CD14-positive monocyte (primary cell): Measurements from ENCODE around the gene CLK2. TPM values are rescaled to one million over a fixed set of nuclear protein-coding genes. Genes with fewer than 3 reads are reported as not detected.
A peak's percentile ranks its signal among the peaks of the same experiment; 100 is the strongest.

Experiments used
- DNase-seq, 3 donors: peaks; one replicate each; pipeline ENCODE4 v3.0.0-alpha.2; 2011 to 2022
- H2AFZ ChIP-seq: 2 replicates; pipeline ENCODE4 v1.6.0; 2012; ENCODE audit warnings: mild to moderate bottlenecking, low read depth, low read length, inconsistent platforms; ENCODE audit not compliant: insufficient read depth, poor library complexity, severe bottlenecking
- H3K27ac ChIP-seq, 2 donors: 1 replicate in 1 of 2; 2 replicates in 1 of 2; pipeline ENCODE4 v1.5.1; 2012 to 2013; ENCODE audit warnings: low read length in 2 of 2, control low read depth in 1 of 2, inconsistent platforms in 1 of 2, low read depth in 1 of 2, mild to moderate bottlenecking in 1 of 2
- H3K27me3 ChIP-seq, 2 donors: one replicate each; pipeline versions ENCODE4 v1.6.0 to v1.6.1; 2011 to 2013; ENCODE audit warnings: low read length in 2 of 2; ENCODE audit not compliant: control insufficient read depth in 2 of 2, insufficient read depth in 2 of 2
- H3K36me3 ChIP-seq, 2 donors: replicated peaks in 1 of 2; 1 replicate in 1 of 2; 2 replicates in 1 of 2; pipeline versions ENCODE4 v1.5.1 to v1.6.1; 2012 to 2013; ENCODE audit warnings: low read length in 2 of 2, control low read depth in 1 of 2, inconsistent platforms in 1 of 2, mild to moderate bottlenecking in 1 of 2; ENCODE audit not compliant: insufficient read depth in 2 of 2, control insufficient read depth in 1 of 2
- H3K4me1 ChIP-seq, 2 donors: 1 replicate in 1 of 2; 2 replicates in 1 of 2; pipeline versions ENCODE4 v1.5.1 to v1.6.1; 2012 to 2013; ENCODE audit warnings: low read length in 2 of 2, control low read depth in 1 of 2, inconsistent platforms in 1 of 2, mild to moderate bottlenecking in 1 of 2, moderate library complexity in 1 of 2; ENCODE audit not compliant: insufficient read depth in 2 of 2, control insufficient read depth in 1 of 2
- H3K4me2 ChIP-seq: replicated peaks from 2 replicates; pipeline ENCODE3; 2012; ENCODE audit warnings: low read length, moderate library complexity, mild to moderate bottlenecking; ENCODE audit not compliant: poor library complexity, severe bottlenecking; ENCODE audit errors: extremely low read depth
- H3K4me3 ChIP-seq, 3 experiments: fragments of 200-600 bp in 1 of 3; sonication (generic) in 1 of 3; replicated peaks in 1 of 3; 1 replicate in 2 of 3; 2 replicates in 1 of 3; pipeline ENCODE4 v1.5.1; 2011 to 2013; ENCODE audit warnings: low read length in 3 of 3, mild to moderate bottlenecking in 3 of 3, control low read depth in 2 of 3, low read depth in 2 of 3, inconsistent platforms in 1 of 3, moderate library complexity in 1 of 3
- H3K79me2 ChIP-seq: 2 replicates; pipeline ENCODE4 v1.6.0; 2012; ENCODE audit warnings: mild to moderate bottlenecking, control low read depth, inconsistent platforms, low read length, moderate library complexity; ENCODE audit not compliant: insufficient read depth
- H3K9ac ChIP-seq: 2 replicates; pipeline ENCODE4 v1.6.0; 2017; ENCODE audit warnings: low read length, mild to moderate bottlenecking; ENCODE audit not compliant: insufficient read depth, poor library complexity, severe bottlenecking
- H3K9me3 ChIP-seq, 2 donors: replicated peaks in 1 of 2; 1 replicate in 1 of 2; 2 replicates in 1 of 2; pipeline versions ENCODE4 v1.5.1 to v1.6.1; 2012 to 2013; ENCODE audit warnings: low read length in 2 of 2, control low read depth in 1 of 2; ENCODE audit not compliant: control insufficient read depth in 1 of 2, insufficient read depth in 1 of 2
- H4K20me1 ChIP-seq: 2 replicates; pipeline ENCODE4 v1.6.0; 2012; ENCODE audit warnings: mild to moderate bottlenecking, low read length, control low read depth, moderate library complexity; ENCODE audit not compliant: insufficient read depth
- H3K27ac Mint-ChIP-seq, 7 donors: one replicate each; pipeline ENCODE4 v1.8.0; 2020; ENCODE audit warnings: mild to moderate bottlenecking in 7 of 7, mixed read lengths in 7 of 7, moderate library complexity in 6 of 7, inconsistent platforms in 2 of 7
- H3K27me3 Mint-ChIP-seq, 3 donors: one replicate each; pipeline ENCODE4 v1.8.0; 2021 to 2022; ENCODE audit warnings: low read depth in 3 of 3, mild to moderate bottlenecking in 3 of 3, mixed read lengths in 3 of 3, moderate library complexity in 3 of 3, inconsistent platforms in 1 of 3
- H3K36me3 Mint-ChIP-seq, 2 donors: one replicate each; pipeline ENCODE4 v1.8.0; 2020; ENCODE audit warnings: mixed read lengths in 2 of 2, inconsistent platforms in 1 of 2, mild to moderate bottlenecking in 1 of 2
- H3K4me1 Mint-ChIP-seq: one replicate; pipeline ENCODE4 v1.8.0; 2020; ENCODE audit warnings: mild to moderate bottlenecking, mixed read lengths
- H3K4me3 Mint-ChIP-seq, 2 donors: one replicate each; pipeline ENCODE4 v1.8.0; 2020; ENCODE audit warnings: mild to moderate bottlenecking in 2 of 2, mixed read lengths in 2 of 2, moderate library complexity in 1 of 2
- H3K9me3 Mint-ChIP-seq, 7 donors: one replicate each; pipeline ENCODE4 v1.8.0; 2020 to 2022; ENCODE audit warnings: mixed read lengths in 7 of 7, mild to moderate bottlenecking in 6 of 7, moderate library complexity in 6 of 7, inconsistent platforms in 2 of 7
- CTCF ChIP-seq: fragments of 200-600 bp; IDR thresholded peaks from one replicate; pipeline ENCODE4 v1.8.0; 2022; ENCODE audit warnings: antibody characterized with exemption, mild to moderate bottlenecking
- WGBS: methylation state at CpG from one replicate; pipeline ENCODE4 v1.1.5; 2013; ENCODE audit warnings: missing lambda C conversion rate; ENCODE audit not compliant: insufficient coverage; 5-methylcytosine and 5-hydroxymethylcytosine counted together
- intact Hi-C, 2 donors: fragments of 100-400 bp; cut with micrococcal nuclease; formaldehyde crosslinking; loops; one replicate each; pipeline versions ENCODE4 v1.15.0 to v1.15.1; 2023
- polyA plus RNA-seq, 3 donors: library from polyadenylated mRNA; depleted of rRNA in 1 of 3; unstranded in 2 of 3; stranded (reverse) in 1 of 3; fragments of 300-500 nt in 2 of 3; fragments of >200 nt in 1 of 3; fragmentation: Illumina TruSeq in 2 of 3; gene quantifications; 1 replicate in 2 of 3; 2 replicates in 1 of 3; pipeline ENCODE4 v1.2.3, GENCODE V29; 2012 to 2021

CLK2 gene
- polyA plus RNA-seq, 3 donors, result 7.3 to 143 (median 9.6) TPM

DNA sequence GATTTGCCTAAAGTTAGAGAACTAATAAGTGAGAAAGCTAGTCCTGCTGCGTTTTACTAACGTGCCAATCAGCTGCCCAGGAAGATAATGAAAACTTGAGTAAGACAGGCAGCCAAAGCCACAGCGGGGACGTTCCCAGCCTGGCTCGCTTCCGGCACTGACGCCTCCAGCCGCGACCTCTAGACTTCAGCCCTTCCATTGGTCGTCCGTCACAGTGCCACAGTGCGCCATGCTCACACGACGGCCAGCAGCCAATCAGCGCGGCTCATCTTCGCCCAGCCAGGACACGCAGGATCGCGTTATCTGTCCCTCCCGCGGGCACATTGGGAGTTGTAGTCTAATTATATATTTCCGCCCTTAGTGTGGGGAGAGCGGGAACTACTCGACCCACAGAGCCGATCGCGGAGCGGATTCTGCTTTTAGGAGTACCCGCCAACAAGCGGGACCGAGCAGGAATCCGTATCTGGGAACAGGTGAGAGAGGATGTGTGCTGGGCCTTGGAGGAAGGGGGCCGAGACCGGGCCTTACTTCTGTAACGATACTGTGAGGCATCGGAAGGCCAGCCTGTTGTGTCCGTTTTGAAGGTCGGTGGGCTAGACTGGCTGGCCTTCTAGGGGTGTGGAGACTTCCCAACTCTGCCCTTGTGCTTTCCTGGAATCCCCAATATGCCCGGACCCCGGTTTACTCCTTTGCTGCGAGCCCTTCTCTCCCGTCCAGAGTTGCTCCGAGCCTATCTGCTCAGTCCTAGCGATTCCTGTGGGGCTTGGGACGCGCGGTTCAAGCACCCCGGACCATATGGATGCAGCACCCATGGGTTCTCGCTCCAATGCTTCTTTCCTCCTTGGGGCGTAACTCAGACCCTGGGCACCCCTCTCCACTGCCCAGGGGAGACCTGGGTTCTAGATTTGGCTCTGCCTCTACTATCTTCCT is 35.5 kb upstream of the CLK2 start, which contains the start of gene FDPS:
TSS of gene FDPS (plus strand) at position 374 of the 930 bp plus-strand sequence. CDS start 924 bp downstream, outside the sequence.
- peaks cover 19 to 23% of the 10 kb centered on the region in 2 donors for H3K4me1 ChIP-seq
- H3K36me3 ChIP-seq, result peaks cover 0 to 14% of the 10 kb centered on the region in 2 donors
- WGBS, result under 1% methylated on average over 49 of the region's 51 CpGs
- H3K27me3 Mint-ChIP-seq, result peaks cover 2 to 6% (median 2%) of the 10 kb centered on the region in 3 donors
- H3K9ac ChIP-seq, result peak within 1 kb of the TSS; percentile 83
- H3K4me2 ChIP-seq, result peak within 1 kb of the TSS; percentile 89
- intact Hi-C loops, result loop anchor here (2.0 to 5.0 kb wide), 3 partner anchors 14 to 101 kb away; partner anchors contain the start of genes MTX1 (in 1 of the 2), SCAMP3 (in 1 of the 2) and THBS3 (in 1 of the 2)
- H3K79me2 ChIP-seq, result peaks cover 35% of the 10 kb centered on the region
- H3K4me3 Mint-ChIP-seq, result peak within 1 kb of the TSS; percentile 95 to 97
- DNase-seq, result peak; percentile 99
- H3K27ac ChIP-seq, result peak within 1 kb of the TSS; percentile 83 to 88
- no peaks in the 10 kb centered on the region for H4K20me1 ChIP-seq
- no peaks in the 10 kb centered on the region for H3K9me3 ChIP-seq
- H3K9me3 Mint-ChIP-seq, result no peaks in the 10 kb centered on the region
- H3K4me3 ChIP-seq, result peak within 1 kb of the TSS; percentile 68 to 92 (median 83)
- no peaks in the 10 kb centered on the region for H3K27me3 ChIP-seq
- peak within 1 kb of the TSS; percentile 96 to 99 (median 98) for H3K27ac Mint-ChIP-seq
- TF ChIP-seq CTCF, result no peak
- H3K36me3 Mint-ChIP-seq, result peaks cover 13 to 31% of the 10 kb centered on the region in 2 donors
- peak within 1 kb of the TSS; percentile 91 for H2AFZ ChIP-seq
- peaks cover 31% of the 10 kb centered on the region for H3K4me1 Mint-ChIP-seq

- no peak for TF ChIP-seq CTCF
- Histone ChIP-seq H3K4me3 (no peak overlapping the region), H3K4me2 (peak overlapping the region; percentile 89), H4K20me1 (no peaks in the 10 kb centered on the region), H3K9me3 (no peaks in the 10 kb centered on the region), H2AFZ (peak overlapping the region; percentile 91), H3K9ac (no peak overlapping the region), H3K27ac (peak overlapping the region; percentile 83 to 88), H3K4me1 (peaks cover 19 to 23% of the 10 kb centered on the region in 2 donors), H3K36me3 (peaks cover 0 to 4% of the 10 kb centered on the region in 2 donors), H3K79me2 (peaks cover 31% of the 10 kb centered on the region), H3K27me3 (no peaks in the 10 kb centered on the region)
- intact Hi-C loops, result loop anchor here in 1 of 2 donors (5.0 kb wide), 1 partner anchor 100 kb away; the partner anchor contains the start of genes MTX1 and THBS3
- peaks cover 4 to 16% of the 10 kb centered on the region in 2 donors for H3K36me3 Mint-ChIP-seq
- DNase-seq, result peak in 2 of 3 donors; percentile 15 to 42
- H3K27me3 Mint-ChIP-seq, result peaks cover 2 to 6% (median 4%) of the 10 kb centered on the region in 3 donors
- H3K4me3 Mint-ChIP-seq, result no peak overlapping the region
- WGBS, result 67% methylated on average over 6 of the region's 6 CpGs
- H3K4me1 Mint-ChIP-seq, result peaks cover 31% of the 10 kb centered on the region
- peak overlapping the region in 5 of 7 donors; percentile 96 to 99 (median 98) for H3K27ac Mint-ChIP-seq
- no peaks in the 10 kb centered on the region for H3K9me3 Mint-ChIP-seq
These were observed 34.0 kb upstream of the CLK2 start for GRCh38 chr1:155307247-155307740.
